GM13976 (cell line): ENCODE measurements around the gene HIVEP3.

Experiments
- DNase-seq: peaks from one replicate; pipeline ENCODE4 v3.0.0; 2012; ENCODE audit warnings: low spot score
- CTCF ChIP-seq: IDR thresholded peaks from 2 replicates; pipeline ENCODE4 v1.5.1; 2012; ENCODE audit warnings: borderline replicate concordance, mild to moderate bottlenecking; ENCODE audit not compliant: insufficient read depth; ENCODE audit errors: extremely low read depth, missing control alignments, control extremely low read depth
- in situ Hi-C: fragments of 300-500 bp; cut with MboI; formaldehyde crosslinking; loops from one replicate; pipeline ENCODE4 v1.12.0; 2022; ENCODE audit warnings: low sequenced_read_pairs, mixed read lengths, inconsistent platforms; ENCODE audit not compliant: unreplicated experiment

The HIVEP3 gene

GRCh38 chr1:41658431-41659158 lies 260.1 kb downstream of the HIVEP3 start:
- no peak for TF ChIP-seq CTCF
- in situ Hi-C loops, result no loop called here
- no peak for DNase-seq

- in situ Hi-C loops, result no loop called here
- no peak for TF ChIP-seq CTCF
- DNase-seq, result no peak
Measured at GRCh38 chr1:41657679-41658295, 260.9 kb downstream of the HIVEP3 start.

- DNase-seq, result no peak
- in situ Hi-C loops, result no loop called here
- no peak for TF ChIP-seq CTCF
Measured at GRCh38 chr1:41656825-41657500, 261.8 kb downstream of the HIVEP3 start.

- no peak for TF ChIP-seq CTCF
- no peak for DNase-seq
- in situ Hi-C loops, result no loop called here
Measured at GRCh38 chr1:41656068-41656467, 262.7 kb downstream of the HIVEP3 start.

- TF ChIP-seq CTCF, result no peak
- no peak for DNase-seq
- in situ Hi-C loops, result no loop called here
Measured at GRCh38 chr1:41655632-41656031, 263.1 kb downstream of the HIVEP3 start.

GRCh38 chr1:41653574-41653973 lies 265.1 kb downstream of the HIVEP3 start:
- no peak for DNase-seq
- in situ Hi-C loops, result no loop called here
- TF ChIP-seq CTCF, result no peak
